Measurements from ENCODE around the gene DCAKD.

The DCAKD gene

GRCh38 chr17:45029758-45030423 lies 21.5 kb downstream of the DCAKD start:
- no peak for DNase-seq

GRCh38 chr17:45029096-45029495 lies 22.3 kb downstream of the DCAKD start:
- DNase-seq = no peak

GRCh38 chr17:45022655-45023339 lies 28.6 kb downstream of the DCAKD start:
- no peak for DNase-seq

DNA sequence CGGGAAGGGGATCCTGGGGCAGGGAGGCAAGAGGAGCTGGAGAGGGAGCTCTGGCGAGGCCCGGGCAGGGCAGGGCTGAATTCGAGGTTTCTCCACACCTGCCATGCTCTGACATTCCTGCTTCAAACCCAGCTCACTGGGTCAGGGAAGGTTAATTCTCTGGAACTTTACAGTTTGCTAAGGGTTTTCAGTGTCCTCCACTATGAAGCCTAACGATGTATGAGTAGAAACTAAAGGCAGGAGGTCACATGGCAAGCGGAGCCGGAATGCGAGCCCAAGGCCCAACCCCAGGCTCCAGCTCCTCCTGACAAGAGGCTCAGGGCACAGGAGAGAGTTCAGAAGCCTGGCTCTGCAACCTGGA lies 29.2 kb downstream of the DCAKD start:
- no peak for DNase-seq

- peak; percentile 54 for DNase-seq
Measured at GRCh38 chr17:45021607-45022287, 29.7 kb downstream of the DCAKD start.

DNA sequence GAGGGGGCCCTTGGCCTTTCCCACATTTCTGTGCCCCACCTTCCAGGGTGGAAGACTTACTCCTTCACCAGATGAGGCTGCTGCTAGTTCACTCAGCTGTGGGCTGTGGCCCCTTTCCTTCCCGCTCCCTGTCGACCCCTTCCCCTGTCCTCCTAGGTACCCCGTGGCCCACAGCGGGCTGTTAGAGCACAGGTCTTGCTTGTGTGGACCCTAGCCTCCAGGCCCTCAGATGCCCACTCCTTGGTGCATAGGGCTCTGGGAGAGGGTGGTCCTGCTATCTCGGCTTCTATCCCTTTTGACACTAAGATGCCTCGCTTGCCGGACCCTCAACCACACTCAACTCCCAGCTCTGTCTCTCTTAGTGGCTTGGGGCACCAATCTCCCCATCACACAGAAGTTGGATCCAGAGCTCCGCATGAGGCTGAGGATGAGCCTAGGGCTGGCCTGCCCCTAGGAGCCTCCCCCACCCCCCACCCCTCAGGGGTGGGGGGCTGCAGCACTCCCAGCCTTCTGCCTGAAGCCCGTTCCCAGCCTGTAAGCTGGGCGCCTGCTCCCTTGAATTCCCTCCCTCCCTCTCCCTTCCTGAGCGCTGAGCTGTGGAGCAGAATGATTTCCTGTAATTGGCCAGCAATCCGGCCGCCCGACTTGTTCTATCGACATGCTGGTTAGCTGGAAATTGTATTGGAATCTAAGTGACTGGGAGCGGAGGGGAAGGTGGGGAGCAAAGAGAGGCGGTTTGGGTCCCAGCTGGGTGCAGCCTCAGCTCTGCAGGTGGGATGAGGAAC lies 30.9 kb downstream of the DCAKD start:
- DNase-seq = no peak

DNA sequence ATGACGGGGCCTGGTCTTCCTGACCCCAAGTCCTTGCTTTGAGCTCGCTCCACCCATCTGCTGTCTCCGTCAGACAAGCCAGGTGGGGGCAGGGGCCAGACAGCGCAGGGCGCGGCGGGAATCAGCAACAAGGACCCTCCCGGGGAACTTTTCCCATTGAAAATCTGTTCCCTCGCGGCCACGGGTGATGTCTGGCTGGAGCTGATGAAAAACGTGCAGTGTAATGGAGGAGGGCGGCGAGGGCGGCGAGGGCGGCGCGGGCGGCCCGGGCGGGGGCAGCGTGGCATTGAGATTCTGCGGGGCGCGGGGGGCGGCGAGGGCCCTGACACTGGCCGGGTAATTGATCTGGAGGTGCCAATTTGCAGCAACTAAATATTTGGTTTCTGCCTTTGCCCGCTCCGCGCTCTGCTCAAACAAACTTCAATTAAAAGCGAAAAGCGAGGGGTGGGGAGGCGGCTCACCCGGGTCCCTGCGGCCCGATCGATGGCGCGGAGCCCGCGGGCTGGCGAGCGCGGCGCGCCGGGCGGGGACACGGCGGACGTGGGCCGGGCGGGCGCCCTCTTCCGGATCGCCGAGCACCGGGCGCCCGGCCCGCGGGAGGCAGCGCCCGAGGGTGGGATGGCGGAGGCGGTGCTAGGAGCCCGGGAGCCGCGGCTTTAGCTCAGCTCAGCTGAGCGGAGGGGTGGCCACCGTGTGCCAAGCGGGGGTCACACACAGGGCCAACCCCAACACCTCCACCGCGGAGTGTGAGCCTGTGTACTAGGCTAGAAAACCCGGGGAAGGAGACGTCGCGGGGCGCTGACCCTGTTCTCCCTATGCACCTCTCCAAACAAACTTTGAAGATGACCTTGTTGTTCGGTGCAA lies 32.4 kb downstream of the DCAKD start:
- DNase-seq = peak; percentile 52

GRCh38 chr17:45018514-45018847 lies 33.0 kb downstream of the DCAKD start:
- no peak for DNase-seq

DNA sequence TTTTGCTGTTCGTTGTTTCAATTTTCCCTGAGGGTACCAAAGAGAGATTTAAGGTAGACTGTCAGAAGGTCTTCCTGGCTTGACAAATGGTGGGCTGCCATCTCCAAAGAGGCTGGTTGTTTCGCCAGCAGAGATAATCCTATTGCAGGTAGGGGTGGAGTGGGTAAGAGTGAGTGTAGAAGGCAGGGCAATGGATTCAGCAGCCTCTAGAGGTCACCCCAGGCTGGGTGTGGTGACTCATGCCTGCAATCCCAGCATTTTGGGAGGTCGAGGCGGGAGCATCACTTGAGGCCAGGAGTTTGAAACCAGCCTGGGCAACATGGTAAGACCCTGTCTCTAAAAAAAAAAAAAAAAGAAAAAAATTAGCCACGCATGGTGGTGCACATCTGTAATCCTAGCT lies 34.6 kb downstream of the DCAKD start:
- DNase-seq = no peak

- DNase-seq = no peak
Measured at GRCh38 chr17:45016237-45016636, 35.2 kb downstream of the DCAKD start.

GRCh38 chr17:45013021-45013997 lies 38.1 kb downstream of the DCAKD start:
- DNase-seq = peak; percentile 73

DNA sequence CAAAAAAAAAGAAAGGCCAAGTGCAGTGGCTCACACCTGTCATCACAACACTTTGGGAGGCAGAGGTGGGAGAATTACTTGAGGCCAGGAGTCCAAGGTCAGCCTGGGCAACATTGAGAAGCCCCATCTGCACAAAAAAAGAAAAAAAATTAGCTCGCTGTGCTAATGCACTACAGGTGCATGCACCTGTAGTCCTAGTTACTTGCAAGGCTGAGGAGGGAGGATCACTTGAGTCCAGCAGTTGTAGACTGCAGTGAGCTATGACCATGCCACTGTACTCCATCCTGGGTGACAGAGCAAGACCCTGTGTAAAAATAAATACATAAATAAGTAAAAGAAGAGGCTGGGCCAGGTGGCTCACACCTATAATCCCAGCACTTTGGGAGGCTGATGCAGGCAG lies 39.7 kb downstream of the DCAKD start:
- no peak for DNase-seq

DNA sequence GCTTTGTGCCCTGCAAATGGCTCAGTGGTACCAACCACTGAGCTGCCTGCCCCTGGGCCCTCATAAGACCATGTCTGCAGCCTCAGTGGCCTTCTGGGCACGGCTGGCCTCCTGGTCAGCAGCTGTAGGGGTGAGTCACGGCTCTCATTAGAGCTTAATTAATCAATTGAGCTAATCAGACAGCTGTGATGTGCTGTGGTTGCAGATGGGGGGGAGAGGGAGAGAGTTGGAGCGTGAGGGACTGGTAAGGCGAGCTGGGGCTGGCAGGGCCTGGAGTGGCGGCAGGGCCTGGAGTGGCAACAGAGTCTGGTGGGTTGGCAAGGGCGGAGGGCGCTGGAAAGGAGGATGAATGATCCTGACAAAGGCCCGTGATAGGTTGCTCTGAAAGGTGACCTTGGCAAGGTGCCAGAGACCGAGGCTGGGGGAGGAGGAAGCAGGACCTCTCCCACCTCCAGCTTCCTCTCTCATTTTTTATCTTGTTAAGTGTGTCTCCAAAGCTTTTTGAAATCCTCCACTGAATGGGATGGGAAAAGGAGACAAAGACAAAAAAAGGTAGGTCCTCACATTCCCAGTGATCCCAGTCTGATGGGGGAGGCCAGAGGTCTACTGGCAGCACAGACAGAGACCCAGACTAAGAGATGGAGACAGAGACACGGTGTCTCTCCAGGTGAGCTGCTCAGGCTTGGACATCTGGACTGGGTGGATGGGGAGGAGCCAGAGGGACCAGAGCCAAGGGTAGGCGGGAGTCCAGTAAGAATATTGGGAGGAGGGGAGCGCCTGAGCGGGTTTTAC lies 41.6 kb downstream of the DCAKD start:
- DNase-seq = no peak

GRCh38 chr17:45008216-45008615 lies 43.2 kb downstream of the DCAKD start:
- DNase-seq = no peak

GRCh38 chr17:45006927-45007461 lies 44.4 kb downstream of the DCAKD start:
- no peak for DNase-seq

DNA sequence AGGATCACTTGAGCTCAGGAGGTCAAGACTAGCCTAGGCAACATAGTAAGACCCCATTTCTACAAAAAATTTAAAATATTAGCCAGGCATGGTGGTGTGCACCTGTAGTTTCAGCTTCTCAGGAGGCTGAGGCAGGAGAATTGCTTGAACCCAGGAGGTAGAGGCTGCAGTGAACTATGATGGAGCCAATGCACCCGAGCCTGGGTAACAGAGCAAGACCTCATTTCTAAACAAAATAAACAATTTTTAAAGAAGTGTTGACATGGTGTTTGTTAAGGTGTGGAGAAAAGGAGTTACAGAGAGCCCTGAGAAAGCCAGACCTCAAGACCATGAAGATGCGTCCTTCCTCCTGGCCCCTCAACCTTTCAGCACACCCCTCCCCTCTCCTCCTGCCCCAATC lies 45.7 kb downstream of the DCAKD start:
- no peak for DNase-seq

- no peak for DNase-seq
Measured at GRCh38 chr17:45004388-45004787, 47.0 kb downstream of the DCAKD start.

GRCh38 chr17:45003877-45004276 lies 47.6 kb downstream of the DCAKD start:
- DNase-seq = no peak

DNA sequence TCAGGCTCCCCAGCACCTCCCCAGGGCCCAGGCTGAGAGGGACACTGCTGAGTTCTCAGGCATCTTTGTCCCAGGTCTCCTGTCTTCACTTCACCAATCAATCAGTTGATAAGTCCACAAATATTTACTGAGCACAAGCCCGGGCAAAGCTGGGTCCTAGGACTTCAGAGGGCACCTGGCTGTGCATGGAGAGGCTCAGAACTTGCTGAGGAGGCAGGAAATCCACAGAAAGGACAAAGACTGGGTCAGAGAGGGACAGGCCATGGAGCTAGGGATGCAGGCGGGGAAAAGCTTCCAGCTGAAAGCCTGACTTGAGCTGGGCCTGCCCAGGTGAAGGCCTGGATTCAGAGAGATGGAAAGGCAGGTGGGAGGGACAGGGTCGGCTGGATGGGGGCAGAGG lies 50.1 kb downstream of the DCAKD start:
- DNase-seq = no peak

DNA sequence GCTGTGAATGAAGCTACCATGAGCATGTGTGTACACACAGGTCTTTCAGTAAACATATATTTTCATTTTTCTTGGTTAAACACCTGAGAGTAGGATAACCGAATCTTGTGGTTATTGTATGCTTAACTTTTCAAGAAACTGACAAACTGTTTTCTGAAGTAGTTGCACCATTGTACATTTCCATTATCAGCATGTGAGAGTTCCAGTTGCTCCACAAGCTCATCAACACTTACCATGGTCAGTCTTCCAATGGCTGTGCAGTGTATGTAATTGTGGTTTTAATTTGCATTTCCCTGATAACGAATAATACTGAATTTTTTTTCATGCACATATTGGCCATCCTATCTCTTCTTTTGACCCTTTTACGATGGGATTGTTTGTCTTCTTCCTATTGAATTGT lies 52.0 kb downstream of the DCAKD start:
- no peak for DNase-seq
